Anterior cingulate cortex (tissue), 58 donors: Measurements from ENCODE around the gene PAIP2B.
A peak's percentile ranks its signal among the peaks of the same experiment; 100 is the strongest.

Experiments used
- DNase-seq, 58 donors: peaks; one replicate each; lab custom pipeline; 2025; lab: John Stamatoyannopoulos, UW

The PAIP2B gene

DNA sequence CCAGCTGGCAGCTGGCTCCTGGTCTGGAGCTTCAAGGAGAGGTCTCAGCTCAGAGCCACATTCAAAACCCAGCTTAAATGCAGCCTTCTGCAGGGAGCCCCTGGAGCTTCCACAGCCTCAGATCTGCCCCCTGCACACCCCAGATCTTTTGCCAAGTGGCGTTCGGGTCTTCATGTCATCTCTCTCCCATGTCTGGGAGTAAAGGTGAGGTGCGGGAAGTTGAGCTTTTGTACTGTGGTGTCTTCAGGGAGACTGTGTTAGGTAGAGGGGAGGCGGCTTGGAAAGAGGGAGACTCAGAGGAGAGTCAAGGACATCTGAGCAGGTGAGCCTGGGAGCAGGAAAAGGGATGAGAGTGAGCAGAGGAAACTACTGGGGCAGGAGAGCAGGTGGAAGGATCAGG, 71.1 kb downstream of the PAIP2B start:
- no peak for DNase-seq

DNA sequence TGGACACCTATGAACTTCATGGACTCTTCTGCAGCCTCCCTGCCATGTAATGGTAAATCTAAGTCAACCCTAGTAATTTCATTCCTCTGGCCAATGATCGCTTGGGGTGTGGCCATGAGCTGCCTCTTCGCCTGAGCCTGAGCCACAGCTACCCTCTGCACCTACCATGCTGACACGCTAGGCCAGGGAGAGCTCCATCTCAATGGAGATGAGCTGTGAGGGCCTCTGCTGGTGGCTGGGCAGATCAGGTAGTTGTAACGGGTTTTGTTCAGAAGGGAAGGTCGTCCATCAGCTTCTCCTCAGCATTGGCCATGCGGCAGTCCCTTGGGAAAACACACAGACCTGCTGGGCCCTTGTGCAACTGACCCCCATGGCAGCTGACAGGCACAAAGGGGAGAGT, 72.1 kb downstream of the PAIP2B start:
- no peak for DNase-seq

DNA sequence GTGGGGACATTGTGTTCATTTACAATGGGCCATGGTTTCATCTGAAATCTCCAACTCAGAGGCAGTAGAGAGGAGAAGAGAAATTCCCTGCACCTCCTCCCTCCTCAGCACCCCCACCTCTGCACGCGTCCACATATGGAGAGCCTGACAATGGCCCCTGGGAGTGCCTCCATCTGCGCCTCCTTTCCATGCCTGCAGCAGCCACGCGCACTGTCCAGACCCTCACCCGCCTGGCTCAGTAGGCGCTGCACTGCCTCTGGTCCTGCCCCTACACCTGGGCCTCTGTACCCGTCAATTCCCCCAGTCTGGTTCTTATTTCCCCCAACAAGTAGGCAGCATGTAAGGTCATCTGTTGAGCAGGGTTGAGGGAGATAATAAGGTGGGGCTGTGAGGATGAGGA, 72.6 kb downstream of the PAIP2B start:
- peak in 1 of 58 donors; percentile 6 for DNase-seq

DNA sequence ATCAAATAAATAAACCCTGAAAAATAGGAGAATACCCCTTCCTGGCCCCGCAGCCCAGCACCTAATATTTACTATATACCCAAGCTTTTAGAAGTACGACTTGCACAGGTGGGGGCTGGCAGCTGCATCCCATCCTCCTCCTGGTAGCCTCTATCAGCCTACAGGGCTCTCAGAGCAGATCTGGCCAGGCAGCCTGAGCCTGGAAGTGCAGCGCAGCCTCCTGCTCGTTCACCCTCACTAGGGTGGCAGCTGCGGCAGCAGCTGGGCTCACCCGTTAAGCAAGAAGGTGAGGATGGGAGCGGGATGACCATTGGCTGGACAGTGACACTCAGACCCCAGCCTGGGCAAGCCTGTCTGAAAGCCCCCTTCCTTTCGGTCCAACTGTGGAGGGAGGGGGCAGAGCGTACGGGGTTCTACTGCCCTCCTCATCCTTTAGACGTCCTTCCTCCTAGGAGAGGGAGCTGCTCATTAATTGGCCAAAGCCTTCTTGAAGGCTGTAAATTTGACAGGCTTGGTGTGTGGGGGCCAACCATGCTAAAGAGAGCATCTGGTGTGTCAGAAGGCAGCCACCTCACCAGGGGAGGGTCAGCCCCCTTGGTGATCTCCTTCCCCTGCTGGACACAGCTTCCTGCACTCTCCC, 73.2 kb downstream of the PAIP2B start:
- DNase-seq: no peak

DNA sequence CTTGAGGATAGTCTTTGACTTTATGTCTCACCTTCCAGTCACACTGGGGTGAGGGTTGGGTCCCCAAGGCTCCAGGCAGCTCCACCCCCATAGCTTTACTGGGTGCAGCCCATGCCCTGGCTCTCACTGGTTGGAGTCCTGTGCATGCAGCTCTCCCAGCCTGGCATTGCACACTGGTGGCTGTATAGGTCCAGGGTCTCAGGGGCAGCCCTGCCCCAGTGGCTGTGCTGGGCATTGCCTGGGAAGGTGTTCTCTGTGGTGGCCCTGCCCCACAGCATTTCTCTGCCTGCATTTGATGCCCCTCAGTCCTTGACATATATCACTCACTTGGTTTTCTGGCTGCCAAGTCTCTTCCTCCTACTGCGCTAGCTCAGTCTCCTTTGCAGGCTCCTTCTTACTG, 75.3 kb downstream of the PAIP2B start:
- no peak for DNase-seq

DNA sequence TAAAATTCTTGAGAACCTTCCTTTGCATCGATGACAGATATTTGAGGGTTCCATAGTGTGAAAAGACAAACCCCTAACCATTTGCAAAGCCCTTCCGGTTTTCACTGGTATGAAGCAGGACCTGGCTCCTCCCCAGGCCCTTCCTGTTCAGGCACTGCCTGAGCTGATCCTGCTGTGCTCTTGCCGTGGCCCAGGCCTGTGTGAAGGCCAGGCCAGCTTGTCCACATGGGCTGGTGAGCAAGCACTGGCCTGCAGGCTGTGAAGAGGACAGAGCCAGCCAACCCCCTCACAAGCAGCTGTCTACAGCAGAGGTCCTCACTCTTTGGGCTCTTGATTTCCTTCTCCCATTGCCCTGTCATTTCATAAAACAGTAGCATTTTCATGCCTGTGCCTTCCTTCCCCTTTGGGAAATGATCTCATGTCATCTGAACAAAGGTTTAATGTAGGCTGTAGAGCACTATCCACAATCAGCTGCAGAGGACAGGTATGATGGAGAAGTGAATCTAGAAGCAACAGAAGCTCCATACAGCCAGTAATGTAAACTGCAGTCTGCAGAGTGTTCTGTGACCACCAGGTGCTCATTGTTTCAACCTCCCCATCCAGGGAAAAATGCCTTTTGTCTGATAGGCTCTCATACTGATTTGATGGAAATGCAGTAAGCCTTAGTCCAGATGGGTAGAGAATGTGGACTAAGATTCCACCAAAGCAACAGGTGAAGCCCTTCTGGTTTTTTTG, 76.7 kb downstream of the PAIP2B start:
- no peak for DNase-seq

DNA sequence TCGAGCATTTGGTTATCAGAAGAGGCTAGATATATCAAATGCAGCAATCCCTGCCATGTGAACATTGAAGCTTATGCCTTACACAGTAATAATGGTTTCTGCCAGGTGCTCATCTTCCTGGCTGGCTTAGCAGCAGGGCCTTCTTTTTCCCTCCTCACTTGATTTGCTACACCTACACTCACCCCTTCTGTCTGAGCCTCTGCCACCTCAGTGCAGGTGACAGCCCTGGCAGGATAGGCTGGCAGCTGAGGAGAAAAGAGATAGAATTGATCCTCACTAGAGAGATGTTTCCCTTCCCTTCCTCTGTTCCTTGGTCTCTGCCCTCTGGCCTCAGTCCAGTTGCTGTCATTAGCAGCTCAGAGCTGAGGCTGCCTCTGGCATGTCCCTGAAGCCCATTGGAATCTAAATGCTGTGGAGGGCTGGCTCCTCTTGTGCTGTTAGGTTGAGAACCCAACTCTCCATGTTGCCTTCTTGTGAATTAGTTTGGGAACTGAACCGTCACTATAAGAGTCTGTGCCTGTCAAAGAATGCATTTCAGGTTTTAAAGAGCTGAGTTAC, 78.3 kb downstream of the PAIP2B start:
- DNase-seq: no peak

DNA sequence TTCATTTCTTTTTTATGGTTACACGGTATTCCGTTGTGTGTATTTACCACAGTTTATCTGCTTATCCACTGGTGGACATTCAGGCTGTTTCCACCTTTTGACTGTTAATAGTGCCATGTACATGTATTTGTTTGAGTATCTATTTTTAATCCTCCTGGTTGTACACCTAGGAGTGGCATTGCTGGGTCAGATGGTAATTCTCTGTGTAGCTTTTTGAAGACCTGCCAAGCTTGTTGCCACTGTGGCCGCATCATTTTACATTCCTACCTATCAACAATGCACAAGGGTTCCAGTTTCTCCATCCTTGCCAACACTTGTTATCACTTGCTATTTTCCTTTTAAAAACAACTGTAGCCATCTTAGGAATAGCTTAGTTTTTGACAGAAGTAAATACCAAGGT, 83.1 kb downstream of the PAIP2B start:
- no peak for DNase-seq

DNA sequence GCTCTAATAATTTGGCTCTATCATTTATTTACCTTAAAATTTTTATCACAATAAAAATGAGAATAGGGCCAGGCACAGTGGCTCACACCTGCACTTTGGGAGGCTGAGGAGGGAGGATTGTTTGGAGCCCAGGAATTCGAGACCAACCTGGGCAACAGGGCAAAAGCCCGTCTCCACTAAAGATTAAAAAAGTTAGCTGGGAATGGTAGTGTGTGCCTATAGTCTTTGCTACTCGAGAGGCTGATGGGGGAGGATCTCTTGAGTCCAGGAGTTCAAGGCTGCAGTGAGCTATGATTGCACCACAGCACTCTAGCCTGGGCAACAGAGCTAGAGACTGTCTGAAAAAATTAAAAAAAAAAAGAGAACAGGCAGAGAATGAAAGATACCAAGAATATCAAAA, 90.7 kb downstream of the PAIP2B start:
- no peak for DNase-seq

DNA sequence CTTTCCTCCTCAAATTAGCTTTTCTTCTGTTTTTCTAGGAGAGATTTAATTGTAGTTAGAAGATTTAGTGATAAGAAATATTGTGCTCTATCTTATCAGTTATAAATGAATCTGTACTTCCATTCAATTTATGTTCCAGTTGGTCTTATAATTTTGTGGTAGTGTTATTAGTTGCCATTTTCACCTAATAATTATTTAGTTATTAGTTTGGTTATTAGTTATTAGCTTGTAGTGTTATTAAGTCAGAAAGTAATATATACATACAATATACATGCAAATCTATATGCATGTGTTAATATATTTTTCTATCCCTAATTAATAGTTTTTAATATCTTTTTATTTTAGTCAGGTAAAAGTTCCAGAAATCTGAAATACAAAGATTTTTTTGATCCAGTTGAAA, 93.3 kb downstream of the PAIP2B start:
- DNase-seq: no peak
